Ovary (tissue), 9 donors: Measurements from ENCODE around the gene ZNF600. TPM values are rescaled to one million over a fixed set of nuclear protein-coding genes. Genes with fewer than 3 reads are reported as not detected.
A peak's percentile ranks its signal among the peaks of the same experiment; 100 is the strongest.
"Not testable (repeated sequence)": the region's sequence is repeated elsewhere in the genome, so short reads cannot be mapped to it uniquely, and the experiment has no call there.

Experiments
- DNase-seq, 5 donors: peaks; one replicate each; pipeline ENCODE4 v3.0.0-alpha.2; 2019 to 2020
- H3K27ac ChIP-seq, 2 donors: fragments of 200-600 bp; one replicate each; pipeline versions ENCODE4 v1.5.1 to v1.8.0; 2019 to 2022
- H3K27me3 ChIP-seq: fragments of 200-600 bp; one replicate; pipeline ENCODE4 v1.8.0; 2022
- H3K36me3 ChIP-seq: fragments of 200-600 bp; sonication (generic); one replicate; pipeline ENCODE4 v1.5.1; 2019
- H3K4me1 ChIP-seq: one replicate; pipeline ENCODE4 v1.8.1; 2013; ENCODE audit warnings: mild to moderate bottlenecking, moderate library complexity; ENCODE audit not compliant: insufficient read depth
- H3K4me3 ChIP-seq: fragments of 200-600 bp; sonication (generic); one replicate; pipeline ENCODE4 v1.5.1; 2017
- H3K9me3 ChIP-seq, 2 donors: fragments of 200-600 bp in 1 of 2; sonication (generic) in 1 of 2; one replicate each; pipeline versions ENCODE4 v1.5.1 to v1.8.1; 2013 to 2019; ENCODE audit warnings: mild to moderate bottlenecking in 1 of 2, moderate library complexity in 1 of 2
- EP300 ChIP-seq: sonication (generic); formaldehyde crosslinking; IDR thresholded peaks from one replicate; pipeline ENCODE4 v1.6.1; 2017; ENCODE audit warnings: antibody characterized with exemption
- POLR2A ChIP-seq: fragments of 450-650 bp; IDR thresholded peaks from one replicate; pipeline ENCODE4 v1.6.1; 2017; ENCODE audit warnings: antibody characterized with exemption, mild to moderate bottlenecking, moderate library complexity
- WGBS, 3 donors: extraction: QIAGEN DNeasy Blood & Tissue Kit in 1 of 3; methylation state at CpG; one replicate each; pipeline versions ENCODE4 v1.1.5 to v1.1.7; 2013 to 2017; 5-methylcytosine and 5-hydroxymethylcytosine counted together
- intact Hi-C, 4 donors: fragments of 100-400 bp; cut with DNase I; formaldehyde crosslinking; loops; one replicate each; pipeline versions ENCODE4 v1.11.0 to v1.15.1; 2022 to 2023
- polyA plus RNA-seq, 2 donors: library from polyadenylated mRNA; stranded (reverse); fragments of 200-250 nt in 1 of 2; fragments of 350-450 nt in 1 of 2; fragmentation: Illumina TruSeq in 1 of 2; extraction: RNeasy Lipid Tissue Mini Kit (QIAGEN cat#74804) in 1 of 2; gene quantifications; one replicate each; pipeline ENCODE4 v1.2.3, GENCODE V29; 2013 to 2014
- total RNA-seq, 7 donors: library from RNA; depleted of rRNA in 2 of 7; stranded (reverse); fragments of >200 nt in 2 of 7; fragmentation: NEBNext Ultra II Directional in 3 of 7; extraction: Animal tissue kit (Norgen Biotek cat#: 25700) in 3 of 7; gene quantifications; one replicate each; pipeline versions ENCODE4 v1.1.0 to v1.2.4, GENCODE V29; 2016 to 2023
- TF ChIP-seq, protein P1 (sequence below), 3 donors: fragments of 450-650 bp in 2 of 3; fragments of 200-600 bp in 1 of 3; IDR thresholded peaks; one replicate each; pipeline versions ENCODE4 v1.5.1 to v1.8.0; 2016 to 2022; ENCODE audit warnings: antibody characterized with exemption in 3 of 3, mild to moderate bottlenecking in 1 of 3
- donor health status: DM: no; HTN: no; CAD: no; lungs with moderate emphysema.
- donor health status: DM: no; HTN: no; CAD: no.
- donor health status: Bipolar disorder and iron deficiency.
- donor health status: DM: yes; HTN: yes; CAD: no.
- donor health status: DM: no; HTN: no; CAD: no.
- donor health status: DM: yes; HTN: yes; CAD: no.

ZNF600 gene
- total and polyA plus RNA-seq, 9 donors, result 5.4 to 11.7 (median 8.0) TPM

DNA sequence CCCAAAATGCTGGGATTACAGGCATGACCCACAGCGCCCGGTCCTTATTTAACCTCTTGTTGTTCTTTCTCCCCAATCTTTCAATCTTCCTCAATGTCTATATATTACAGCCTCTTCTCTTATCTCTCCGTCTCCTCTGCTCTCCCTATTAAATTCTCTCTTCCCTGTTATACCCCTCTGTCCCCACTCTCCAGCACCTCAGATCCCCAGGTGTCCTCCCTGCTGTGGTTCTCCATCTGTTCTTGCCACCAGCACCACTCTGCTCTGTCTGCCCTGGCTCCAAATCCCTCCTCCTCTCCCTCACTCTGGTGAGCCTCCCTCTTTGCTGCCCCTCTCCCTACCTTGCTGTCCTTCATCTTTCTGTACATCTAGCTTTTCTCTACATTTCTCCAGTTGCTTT is 1.1 kb downstream of the ZNF600 start:
- TF ChIP-seq POLR2A (no peak), EP300 (no peak)
- TF ChIP-seq, protein P1, sequence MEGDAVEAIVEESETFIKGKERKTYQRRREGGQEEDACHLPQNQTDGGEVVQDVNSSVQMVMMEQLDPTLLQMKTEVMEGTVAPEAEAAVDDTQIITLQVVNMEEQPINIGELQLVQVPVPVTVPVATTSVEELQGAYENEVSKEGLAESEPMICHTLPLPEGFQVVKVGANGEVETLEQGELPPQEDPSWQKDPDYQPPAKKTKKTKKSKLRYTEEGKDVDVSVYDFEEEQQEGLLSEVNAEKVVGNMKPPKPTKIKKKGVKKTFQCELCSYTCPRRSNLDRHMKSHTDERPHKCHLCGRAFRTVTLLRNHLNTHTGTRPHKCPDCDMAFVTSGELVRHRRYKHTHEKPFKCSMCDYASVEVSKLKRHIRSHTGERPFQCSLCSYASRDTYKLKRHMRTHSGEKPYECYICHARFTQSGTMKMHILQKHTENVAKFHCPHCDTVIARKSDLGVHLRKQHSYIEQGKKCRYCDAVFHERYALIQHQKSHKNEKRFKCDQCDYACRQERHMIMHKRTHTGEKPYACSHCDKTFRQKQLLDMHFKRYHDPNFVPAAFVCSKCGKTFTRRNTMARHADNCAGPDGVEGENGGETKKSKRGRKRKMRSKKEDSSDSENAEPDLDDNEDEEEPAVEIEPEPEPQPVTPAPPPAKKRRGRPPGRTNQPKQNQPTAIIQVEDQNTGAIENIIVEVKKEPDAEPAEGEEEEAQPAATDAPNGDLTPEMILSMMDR (IDR thresholded peaks at IDR 0.05), result no peak
- Histone ChIP-seq H3K4me3 (peak overlapping the region; percentile 72), H3K27me3 (no peaks in the 10 kb centered on the region), H3K9me3 (no peaks in the 10 kb centered on the region), H3K4me1 (no peaks in the 10 kb centered on the region), H3K36me3 (no peaks in the 10 kb centered on the region), H3K27ac (peak overlapping the region in 1 of 2 donors; percentile 53)
- WGBS, 3 donors, result 82 to 88% (median 82%) methylated on average over 3 of the region's 3 CpGs
- intact Hi-C loops, result no loop called here
- no peak for DNase-seq

DNA sequence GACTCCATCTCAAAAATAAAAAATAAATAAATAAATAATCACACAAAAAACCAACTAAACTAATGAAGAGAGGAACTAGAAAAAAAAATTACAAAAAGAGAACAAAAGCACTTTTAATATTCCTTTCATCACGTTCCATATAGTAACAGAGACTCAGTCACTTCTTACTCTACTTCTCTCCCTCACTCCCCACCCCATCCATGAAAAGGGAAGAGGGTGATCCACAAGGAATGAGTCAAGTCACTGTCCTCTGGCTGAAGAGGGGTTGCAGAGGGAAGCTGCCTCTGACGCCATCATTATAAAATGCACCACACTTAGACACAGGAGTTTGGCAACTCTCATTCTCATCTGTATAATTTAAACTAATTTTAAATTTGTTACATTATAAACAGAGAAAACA is 3.7 kb downstream of the ZNF600 start:
- H3K4me1 ChIP-seq, H3K9me3 ChIP-seq, intact Hi-C loops, H3K27me3 ChIP-seq, H3K27ac ChIP-seq, DNase-seq, H3K4me3 ChIP-seq, H3K36me3 ChIP-seq: not testable (repeated sequence)
- 75 to 93% (median 85%) methylated on average over 2 of the region's 2 CpGs for WGBS, 3 donors

DNA sequence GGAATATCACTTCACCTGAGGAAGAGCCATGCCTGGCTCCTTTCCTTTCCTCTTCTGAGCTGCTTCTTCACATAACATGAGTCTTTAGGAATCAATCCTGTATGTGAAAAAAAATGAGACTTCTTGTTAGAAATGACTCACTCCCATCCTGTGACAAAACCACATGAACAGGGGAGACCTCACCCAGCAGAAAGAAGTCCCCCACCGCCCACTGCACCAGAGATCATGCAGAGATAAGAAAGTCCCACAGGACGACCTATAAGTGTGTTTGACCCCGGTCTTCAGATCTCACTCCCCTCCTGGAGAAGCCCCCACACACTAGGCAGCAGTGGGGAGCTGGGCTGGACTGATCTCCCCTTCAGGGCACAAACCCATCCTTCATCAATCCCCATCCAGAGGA is 7.8 kb downstream of the ZNF600 start:
- Histone ChIP-seq H3K36me3 (no peaks in the 10 kb centered on the region), H3K4me1 (no peaks in the 10 kb centered on the region), H3K27me3 (no peaks in the 10 kb centered on the region), H3K9me3 (no peaks in the 10 kb centered on the region), H3K27ac (no peak overlapping the region), H3K4me3 (no peak overlapping the region)
- WGBS, 3 donors, result 63 to 73% (median 66%) methylated on average over 3 of the region's 3 CpGs
- intact Hi-C loops, result no loop called here
- TF ChIP-seq EP300 (no peak), POLR2A (no peak)
- TF ChIP-seq, protein P1 (IDR thresholded peaks at IDR 0.05), result no peak
- DNase-seq, result no peak

- 79 to 89% (median 88%) methylated on average over 2 of the region's 2 CpGs for WGBS, 3 donors
- H3K27ac ChIP-seq, H3K36me3 ChIP-seq, H3K9me3 ChIP-seq, intact Hi-C loops, DNase-seq, H3K4me3 ChIP-seq, H3K4me1 ChIP-seq, H3K27me3 ChIP-seq: not testable (repeated sequence)
Observed at GRCh38 chr19:52756447-52756846, 30.1 kb downstream of the ZNF600 start.

DNA sequence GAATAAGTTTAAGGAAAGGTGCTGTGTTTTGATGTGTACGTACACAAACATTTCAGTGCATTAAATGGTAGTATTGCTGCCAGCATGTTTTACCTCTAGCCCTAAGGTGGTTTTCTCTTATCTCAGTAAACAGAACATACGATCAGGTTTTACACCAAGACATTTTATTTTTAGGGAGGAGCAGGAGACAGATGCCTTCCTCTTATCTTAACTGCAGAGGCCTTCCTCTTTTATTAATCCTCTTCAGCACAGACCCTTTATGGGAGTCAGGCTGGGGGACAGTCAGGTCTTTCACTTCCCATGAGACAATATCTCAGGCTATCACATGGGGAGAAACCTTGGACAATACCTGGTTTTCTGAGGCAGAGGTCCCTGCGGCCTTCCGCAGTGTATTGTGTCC is 36.8 kb downstream of the ZNF600 start:
- Histone ChIP-seq H3K4me3 (no peak overlapping the region), H3K27ac (no peak overlapping the region), H3K4me1 (no peaks in the 10 kb centered on the region), H3K9me3 (no peaks in the 10 kb centered on the region), H3K36me3 (no peaks in the 10 kb centered on the region), H3K27me3 (no peaks in the 10 kb centered on the region)
- TF ChIP-seq POLR2A (no peak), EP300 (no peak)
- TF ChIP-seq, protein P1 (IDR thresholded peaks at IDR 0.05), result no peak
- DNase-seq, result no peak
- intact Hi-C loops, result no loop called here
- 63 to 68% (median 65%) methylated on average over 4 of the region's 4 CpGs for WGBS, 3 donors
